ENCODE measurements around the gene CLBA1. TPM values are rescaled to one million over a fixed set of nuclear protein-coding genes. Genes with fewer than 3 reads are reported as not detected.
"Not testable (repeated sequence)": the region's sequence is repeated elsewhere in the genome, so short reads cannot be mapped to it uniquely, and the experiment has no call there.

The CLBA1 gene
- total RNA-seq, 1 experiment from 2014 or later: 24.3 TPM

DNA sequence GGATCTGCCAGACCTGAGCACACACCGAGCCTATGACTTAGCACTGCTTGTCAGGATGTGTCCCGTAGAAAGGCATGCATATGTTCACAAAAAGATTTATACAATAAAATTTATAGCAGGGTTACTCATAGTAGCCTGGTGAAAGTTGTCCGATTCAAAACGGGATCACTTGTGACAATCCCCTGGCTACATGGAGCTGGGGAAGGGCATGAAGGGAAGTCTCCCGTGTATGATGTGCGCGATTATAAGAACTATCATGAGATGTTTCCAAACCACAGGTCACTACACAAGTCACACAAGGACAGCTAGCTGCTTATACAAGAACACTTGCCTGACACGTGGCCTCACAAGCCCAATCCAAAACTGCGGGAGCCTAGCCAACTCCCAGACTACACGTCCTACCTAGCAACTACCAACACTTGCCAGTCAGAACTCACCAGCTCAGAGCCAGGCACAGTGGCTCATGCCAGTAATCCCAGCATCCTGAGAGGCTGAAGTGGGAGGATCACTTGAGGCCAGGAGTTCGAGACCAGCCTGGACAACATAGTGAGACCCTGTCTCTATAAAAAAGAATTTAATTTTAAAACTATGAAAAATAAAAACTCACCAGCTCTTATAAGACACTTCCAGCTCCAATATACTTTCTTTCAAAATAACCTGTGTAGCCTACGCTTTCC is 42.8 kb downstream of the CLBA1 start:
- peak overlapping the region; percentile 51 for H3K27ac Mint-ChIP-seq (ENCODE audit: low read depth, unreplicated experiment)
- ChIA-PET POLR2A (interaction anchor here (0.7 to 18.5 kb wide), 7 partner anchors 8 to 791 kb away, joined by 3 to 636 read pairs (median 3); partner anchors contain the start of gene CDCA4), CTCF (interaction anchor here (0.6 to 5.2 kb wide), 5 partner anchors 17 to 69 kb away, joined by 3 to 44 read pairs (median 7); no protein-coding TSS in a partner anchor)
- H3K4me3 Mint-ChIP-seq (ENCODE audit: unreplicated experiment): no peak overlapping the region
- BruUV-seq (replicated peaks): no TSS peak
- intact Hi-C loops (cut with micrococcal nuclease): no loop called here
- peaks cover under 1% of the 10 kb centered on the region for H3K9me3 Mint-ChIP-seq (ENCODE audit: unreplicated experiment)
- H3K27me3 Mint-ChIP-seq (ENCODE audit: insufficient read depth, unreplicated experiment): no peaks in the 10 kb centered on the region
- no peak for DNase-seq (ENCODE audit: unreplicated experiment)
- TF ChIP-seq, protein P1, sequence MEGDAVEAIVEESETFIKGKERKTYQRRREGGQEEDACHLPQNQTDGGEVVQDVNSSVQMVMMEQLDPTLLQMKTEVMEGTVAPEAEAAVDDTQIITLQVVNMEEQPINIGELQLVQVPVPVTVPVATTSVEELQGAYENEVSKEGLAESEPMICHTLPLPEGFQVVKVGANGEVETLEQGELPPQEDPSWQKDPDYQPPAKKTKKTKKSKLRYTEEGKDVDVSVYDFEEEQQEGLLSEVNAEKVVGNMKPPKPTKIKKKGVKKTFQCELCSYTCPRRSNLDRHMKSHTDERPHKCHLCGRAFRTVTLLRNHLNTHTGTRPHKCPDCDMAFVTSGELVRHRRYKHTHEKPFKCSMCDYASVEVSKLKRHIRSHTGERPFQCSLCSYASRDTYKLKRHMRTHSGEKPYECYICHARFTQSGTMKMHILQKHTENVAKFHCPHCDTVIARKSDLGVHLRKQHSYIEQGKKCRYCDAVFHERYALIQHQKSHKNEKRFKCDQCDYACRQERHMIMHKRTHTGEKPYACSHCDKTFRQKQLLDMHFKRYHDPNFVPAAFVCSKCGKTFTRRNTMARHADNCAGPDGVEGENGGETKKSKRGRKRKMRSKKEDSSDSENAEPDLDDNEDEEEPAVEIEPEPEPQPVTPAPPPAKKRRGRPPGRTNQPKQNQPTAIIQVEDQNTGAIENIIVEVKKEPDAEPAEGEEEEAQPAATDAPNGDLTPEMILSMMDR (IDR thresholded peaks at IDR 0.05; ENCODE audit: unreplicated experiment): no peak
- H3K4me1 Mint-ChIP-seq (ENCODE audit: insufficient read depth, unreplicated experiment): peaks cover 8% of the 10 kb centered on the region
- no peaks in the 10 kb centered on the region for H3K36me3 Mint-ChIP-seq (ENCODE audit: insufficient read depth, unreplicated experiment)

DNA sequence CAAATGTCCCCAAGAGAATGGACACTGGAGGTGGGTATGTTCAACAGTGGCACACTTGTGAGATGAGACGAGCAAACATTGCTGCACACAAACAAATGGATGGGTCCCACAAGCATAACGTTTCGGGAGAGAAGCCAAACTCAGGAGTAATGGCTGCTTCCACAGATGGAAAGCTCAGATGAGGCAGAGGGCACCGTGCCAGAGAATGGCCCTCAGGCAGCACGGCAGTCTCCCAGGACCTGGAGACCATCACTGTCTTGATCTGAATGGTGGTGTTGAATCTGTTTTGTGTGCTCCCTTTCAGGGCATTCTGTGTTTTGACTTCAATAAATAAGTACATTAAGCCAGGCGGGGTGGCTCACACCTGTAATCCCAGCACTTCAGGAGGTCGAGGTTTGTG is 43.8 kb downstream of the CLBA1 start:
- TF ChIP-seq, protein P1 (IDR thresholded peaks at IDR 0.05; ENCODE audit: unreplicated experiment): no peak
- peaks cover 6% of the 10 kb centered on the region for H3K36me3 Mint-ChIP-seq (ENCODE audit: insufficient read depth, unreplicated experiment)
- no peak for DNase-seq (ENCODE audit: unreplicated experiment)
- no TSS peak for BruUV-seq (replicated peaks)
- CTCF ChIA-PET: interaction anchor here (0.7 to 5.2 kb wide), 6 partner anchors 13 to 60 kb away, joined by 4 to 44 read pairs (median 6); no protein-coding TSS in a partner anchor
- H3K27me3 Mint-ChIP-seq (ENCODE audit: insufficient read depth, unreplicated experiment): no peaks in the 10 kb centered on the region
- intact Hi-C loops (cut with micrococcal nuclease): no loop called here
- H3K4me3 Mint-ChIP-seq (ENCODE audit: unreplicated experiment): no peak overlapping the region
- H3K4me1 Mint-ChIP-seq (ENCODE audit: insufficient read depth, unreplicated experiment): no peaks in the 10 kb centered on the region
- no peak overlapping the region for H3K27ac Mint-ChIP-seq (ENCODE audit: low read depth, unreplicated experiment)
- POLR2A ChIA-PET: interaction anchor here (1.0 to 18.5 kb wide), 2 partner anchors 9 to 58 kb away, joined by 4 to 636 read pairs; partner anchors contain the start of gene CDCA4
- H3K9me3 Mint-ChIP-seq (ENCODE audit: unreplicated experiment): peaks cover 6% of the 10 kb centered on the region

DNA sequence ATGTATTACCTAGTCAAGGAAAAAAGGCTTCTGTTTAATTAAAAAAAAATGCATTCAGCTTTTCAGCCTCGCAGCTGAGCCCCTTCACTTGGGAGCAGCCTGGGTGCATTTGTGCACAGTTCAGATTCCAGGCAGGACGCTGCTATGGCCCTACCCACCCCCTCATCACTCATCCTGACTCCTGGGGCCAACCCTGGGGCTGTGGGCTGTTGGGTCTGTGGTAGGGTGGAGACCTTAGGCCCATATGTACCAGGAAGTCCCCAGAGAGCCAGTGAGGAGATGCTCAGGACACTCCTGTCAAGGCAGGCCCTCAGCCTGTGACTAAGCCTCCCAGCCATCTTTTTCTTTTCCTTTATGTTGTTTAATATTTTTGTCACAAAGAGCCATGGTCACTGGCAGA is 44.6 kb downstream of the CLBA1 start:
- BruUV-seq (replicated peaks): no TSS peak
- POLR2A ChIA-PET: interaction anchor here (0.9 kb wide), 1 partner anchor 58 kb away, joined by 3 read pairs; no protein-coding TSS in a partner anchor
- peaks cover 6% of the 10 kb centered on the region for H3K9me3 Mint-ChIP-seq (ENCODE audit: unreplicated experiment)

DNA sequence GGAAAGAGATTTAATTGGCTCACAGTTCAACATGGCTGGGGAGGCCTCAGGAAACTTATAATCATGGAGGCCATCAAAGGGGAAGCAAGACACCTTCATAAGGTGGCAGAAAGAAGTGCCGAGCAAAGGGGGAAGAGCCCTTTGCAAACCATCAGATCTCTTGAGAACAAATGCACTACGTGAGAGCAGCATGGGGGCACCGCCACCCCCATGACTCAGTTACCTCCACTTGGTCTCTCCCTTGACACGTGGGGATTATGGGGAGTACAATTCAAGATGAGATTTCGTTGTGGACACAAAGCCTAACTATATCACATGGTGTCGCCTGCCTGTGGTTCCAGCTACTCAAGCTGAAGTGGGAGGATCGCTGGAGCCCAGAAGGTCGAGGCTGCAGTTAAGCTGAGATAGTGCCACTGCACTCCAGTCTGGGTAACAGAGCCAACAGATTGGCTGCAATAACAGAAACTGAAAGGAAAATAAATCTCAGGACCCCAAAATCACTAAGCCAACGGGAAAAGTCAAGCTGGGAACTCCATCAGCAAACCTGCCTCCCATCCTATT is 45.3 kb downstream of the CLBA1 start:
- no peaks in the 10 kb centered on the region for H3K4me1 Mint-ChIP-seq (ENCODE audit: insufficient read depth, unreplicated experiment)
- no peak overlapping the region for H3K27ac Mint-ChIP-seq (ENCODE audit: low read depth, unreplicated experiment)
- no peaks in the 10 kb centered on the region for H3K27me3 Mint-ChIP-seq (ENCODE audit: insufficient read depth, unreplicated experiment)
- intact Hi-C loops (cut with micrococcal nuclease): no loop called here
- H3K36me3 Mint-ChIP-seq (ENCODE audit: insufficient read depth, unreplicated experiment): peaks cover 6% of the 10 kb centered on the region
- no peak for DNase-seq (ENCODE audit: unreplicated experiment)
- TF ChIP-seq, protein P1 (IDR thresholded peaks at IDR 0.05; ENCODE audit: unreplicated experiment): no peak
- H3K4me3 Mint-ChIP-seq (ENCODE audit: unreplicated experiment): no peak overlapping the region
- H3K9me3 Mint-ChIP-seq (ENCODE audit: unreplicated experiment): peaks cover 6% of the 10 kb centered on the region
- POLR2A ChIA-PET: interaction anchor here (1.0 kb wide), 1 partner anchor 13 kb away, joined by 3 read pairs; no protein-coding TSS in a partner anchor
- CTCF ChIA-PET: interaction anchor here (0.9 to 1.9 kb wide), 4 partner anchors 13 to 56 kb away, joined by 3 to 5 read pairs (median 4); no protein-coding TSS in a partner anchor
- no TSS peak for BruUV-seq (replicated peaks)

More for the DNA sequence above, 44.6 kb downstream of the CLBA1 start:
- CTCF ChIA-PET: interaction anchor here (0.9 to 1.6 kb wide), 2 partner anchors 15 to 61 kb away, joined by 4 to 5 read pairs; no protein-coding TSS in a partner anchor
- intact Hi-C loops (cut with micrococcal nuclease): no loop called here
- peaks cover 6% of the 10 kb centered on the region for H3K36me3 Mint-ChIP-seq (ENCODE audit: insufficient read depth, unreplicated experiment)
- DNase-seq (ENCODE audit: unreplicated experiment): no peak
- H3K4me1 Mint-ChIP-seq (ENCODE audit: insufficient read depth, unreplicated experiment): no peaks in the 10 kb centered on the region
- no peak overlapping the region for H3K27ac Mint-ChIP-seq (ENCODE audit: low read depth, unreplicated experiment)
- no peaks in the 10 kb centered on the region for H3K27me3 Mint-ChIP-seq (ENCODE audit: insufficient read depth, unreplicated experiment)
- TF ChIP-seq, protein P1 (IDR thresholded peaks at IDR 0.05; ENCODE audit: unreplicated experiment): no peak
- H3K4me3 Mint-ChIP-seq (ENCODE audit: unreplicated experiment): no peak overlapping the region

DNA sequence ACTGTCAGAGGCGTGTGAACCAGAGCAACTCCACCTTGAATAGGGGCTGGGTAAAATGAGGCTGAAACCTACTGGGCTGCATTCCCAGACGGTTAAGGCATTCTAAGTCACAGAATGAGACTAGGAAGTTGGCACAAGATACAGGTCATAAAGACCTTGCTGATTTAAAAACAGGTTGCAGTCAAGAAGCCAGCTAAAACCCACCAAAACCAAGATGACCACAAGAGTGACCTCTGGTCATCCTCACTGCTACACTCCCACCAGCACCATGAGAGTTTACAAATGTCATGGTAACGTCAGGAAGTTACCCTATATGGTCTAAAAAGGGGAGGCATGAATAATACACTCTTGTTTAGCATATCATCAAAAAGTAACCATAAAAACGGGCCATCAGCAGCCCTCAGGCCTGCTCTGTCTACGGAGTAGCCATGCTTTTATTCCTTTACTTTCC is 46.9 kb downstream of the CLBA1 start:
- H3K27ac Mint-ChIP-seq (ENCODE audit: low read depth, unreplicated experiment); H3K4me3 Mint-ChIP-seq (ENCODE audit: unreplicated experiment); H3K9me3 Mint-ChIP-seq (ENCODE audit: unreplicated experiment); BruUV-seq (replicated peaks); H3K27me3 Mint-ChIP-seq (ENCODE audit: insufficient read depth, unreplicated experiment); H3K4me1 Mint-ChIP-seq (ENCODE audit: insufficient read depth, unreplicated experiment); intact Hi-C loops (cut with micrococcal nuclease); H3K36me3 Mint-ChIP-seq (ENCODE audit: insufficient read depth, unreplicated experiment); DNase-seq (ENCODE audit: unreplicated experiment): not testable (repeated sequence)
- POLR2A ChIA-PET: interaction anchor here (0.8 kb wide), 1 partner anchor 11 kb away, joined by 4 read pairs; no protein-coding TSS in a partner anchor
- CTCF ChIA-PET: interaction anchor here (0.6 to 1.9 kb wide), 2 partner anchors 14 to 764 kb away, joined by 4 read pairs; no protein-coding TSS in a partner anchor
